ENCODE data around the gene RNU2-63P.
"Not testable (repeated sequence)": the region's sequence is repeated elsewhere in the genome, so short reads cannot be mapped to it uniquely, and the experiment has no call there.

Gene RNU2-63P

GRCh38 chr2:87972385-87972784 lies 44.0 kb downstream of the RNU2-63P start:
- not testable (repeated sequence) for DNase-seq (ENCODE audit: low spot score)
